K562 (cell line): ENCODE results near the gene SLC33A1.

ENCODE experiments used
- LARP7 ChIP-seq: fragments of 450-650 bp; IDR thresholded peaks from 2 replicates; pipeline ENCODE4 v1.6.1; 2016
- TF ChIP-seq, protein P1 (sequence below), 3 experiments: IDR thresholded peaks in 2 of 3; conservative IDR thresholded peaks in 1 of 3; 2 replicates each; pipeline ENCODE4 v1.5.1; 2011 to 2012; ENCODE audit warnings: low read length in 3 of 3, mild to moderate bottlenecking in 3 of 3, control low read depth in 2 of 3, improper control_type of control experiment in 1 of 3, inconsistent platforms in 1 of 3, low read depth in 1 of 3, mixed read lengths in 1 of 3, moderate library complexity in 1 of 3; ENCODE audit not compliant: insufficient read depth in 2 of 3
- TF ChIP-seq, protein P2 (sequence below), 2 experiments: fragments of 450-650 bp; formaldehyde crosslinking in 1 of 2; IDR thresholded peaks; 2 replicates each; pipeline versions ENCODE4 v1.4.0 to v1.6.1; 2014 to 2020; ENCODE audit warnings: mild to moderate bottlenecking in 2 of 2, borderline replicate concordance in 1 of 2, low read depth in 1 of 2
- TF ChIP-seq, protein P3 (sequence below): fragments of 250-450 bp; sonication (Bioruptor Pico); IDR thresholded peaks from 2 replicates; pipeline ENCODE4 v1.5.0; 2021
- TF ChIP-seq, protein P4 (sequence below): sonication (generic); formaldehyde crosslinking; IDR thresholded peaks from 2 replicates; pipeline ENCODE4 v1.9.0; 2022; ENCODE audit warnings: mild to moderate bottlenecking, missing genetic modification reagents

DNA sequence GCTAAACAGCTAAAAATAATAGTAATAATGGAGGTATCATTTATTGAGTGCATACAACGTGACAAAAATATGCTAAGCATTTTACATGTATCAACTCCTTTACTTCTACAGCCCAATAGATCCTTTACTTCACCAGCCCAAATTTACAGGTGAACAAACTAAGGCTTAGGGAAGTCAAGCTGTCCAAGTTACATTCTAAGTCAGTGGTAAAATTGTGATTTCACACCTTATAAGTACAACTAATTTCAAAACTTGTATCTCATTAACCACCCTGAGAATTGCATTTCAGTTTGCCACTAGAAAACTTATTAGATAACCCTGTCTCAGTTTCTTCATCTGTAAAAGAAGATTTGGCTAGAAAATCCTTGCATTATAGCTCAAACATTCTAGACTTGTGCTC lies 10.7 kb downstream of the SLC33A1 start:
- TF ChIP-seq, protein P1, sequence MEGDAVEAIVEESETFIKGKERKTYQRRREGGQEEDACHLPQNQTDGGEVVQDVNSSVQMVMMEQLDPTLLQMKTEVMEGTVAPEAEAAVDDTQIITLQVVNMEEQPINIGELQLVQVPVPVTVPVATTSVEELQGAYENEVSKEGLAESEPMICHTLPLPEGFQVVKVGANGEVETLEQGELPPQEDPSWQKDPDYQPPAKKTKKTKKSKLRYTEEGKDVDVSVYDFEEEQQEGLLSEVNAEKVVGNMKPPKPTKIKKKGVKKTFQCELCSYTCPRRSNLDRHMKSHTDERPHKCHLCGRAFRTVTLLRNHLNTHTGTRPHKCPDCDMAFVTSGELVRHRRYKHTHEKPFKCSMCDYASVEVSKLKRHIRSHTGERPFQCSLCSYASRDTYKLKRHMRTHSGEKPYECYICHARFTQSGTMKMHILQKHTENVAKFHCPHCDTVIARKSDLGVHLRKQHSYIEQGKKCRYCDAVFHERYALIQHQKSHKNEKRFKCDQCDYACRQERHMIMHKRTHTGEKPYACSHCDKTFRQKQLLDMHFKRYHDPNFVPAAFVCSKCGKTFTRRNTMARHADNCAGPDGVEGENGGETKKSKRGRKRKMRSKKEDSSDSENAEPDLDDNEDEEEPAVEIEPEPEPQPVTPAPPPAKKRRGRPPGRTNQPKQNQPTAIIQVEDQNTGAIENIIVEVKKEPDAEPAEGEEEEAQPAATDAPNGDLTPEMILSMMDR (IDR thresholded peaks at IDR 0.05 in 2 of 3, conservative IDR thresholded peaks at IDR 0.05 in 1 of 3; ENCODE audit: insufficient read depth in 2 of 3, low read depth in 1 of 3, low read length in 3 of 3): no peak
- TF ChIP-seq, protein P2, sequence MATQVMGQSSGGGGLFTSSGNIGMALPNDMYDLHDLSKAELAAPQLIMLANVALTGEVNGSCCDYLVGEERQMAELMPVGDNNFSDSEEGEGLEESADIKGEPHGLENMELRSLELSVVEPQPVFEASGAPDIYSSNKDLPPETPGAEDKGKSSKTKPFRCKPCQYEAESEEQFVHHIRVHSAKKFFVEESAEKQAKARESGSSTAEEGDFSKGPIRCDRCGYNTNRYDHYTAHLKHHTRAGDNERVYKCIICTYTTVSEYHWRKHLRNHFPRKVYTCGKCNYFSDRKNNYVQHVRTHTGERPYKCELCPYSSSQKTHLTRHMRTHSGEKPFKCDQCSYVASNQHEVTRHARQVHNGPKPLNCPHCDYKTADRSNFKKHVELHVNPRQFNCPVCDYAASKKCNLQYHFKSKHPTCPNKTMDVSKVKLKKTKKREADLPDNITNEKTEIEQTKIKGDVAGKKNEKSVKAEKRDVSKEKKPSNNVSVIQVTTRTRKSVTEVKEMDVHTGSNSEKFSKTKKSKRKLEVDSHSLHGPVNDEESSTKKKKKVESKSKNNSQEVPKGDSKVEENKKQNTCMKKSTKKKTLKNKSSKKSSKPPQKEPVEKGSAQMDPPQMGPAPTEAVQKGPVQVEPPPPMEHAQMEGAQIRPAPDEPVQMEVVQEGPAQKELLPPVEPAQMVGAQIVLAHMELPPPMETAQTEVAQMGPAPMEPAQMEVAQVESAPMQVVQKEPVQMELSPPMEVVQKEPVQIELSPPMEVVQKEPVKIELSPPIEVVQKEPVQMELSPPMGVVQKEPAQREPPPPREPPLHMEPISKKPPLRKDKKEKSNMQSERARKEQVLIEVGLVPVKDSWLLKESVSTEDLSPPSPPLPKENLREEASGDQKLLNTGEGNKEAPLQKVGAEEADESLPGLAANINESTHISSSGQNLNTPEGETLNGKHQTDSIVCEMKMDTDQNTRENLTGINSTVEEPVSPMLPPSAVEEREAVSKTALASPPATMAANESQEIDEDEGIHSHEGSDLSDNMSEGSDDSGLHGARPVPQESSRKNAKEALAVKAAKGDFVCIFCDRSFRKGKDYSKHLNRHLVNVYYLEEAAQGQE (IDR thresholded peaks at IDR 0.05; ENCODE audit: borderline replicate concordance): no peak
- TF ChIP-seq, protein P2 (CRISPR knock-in tag; IDR thresholded peaks at IDR 0.05; ENCODE audit: low read depth): no peak
- TF ChIP-seq, protein P3, sequence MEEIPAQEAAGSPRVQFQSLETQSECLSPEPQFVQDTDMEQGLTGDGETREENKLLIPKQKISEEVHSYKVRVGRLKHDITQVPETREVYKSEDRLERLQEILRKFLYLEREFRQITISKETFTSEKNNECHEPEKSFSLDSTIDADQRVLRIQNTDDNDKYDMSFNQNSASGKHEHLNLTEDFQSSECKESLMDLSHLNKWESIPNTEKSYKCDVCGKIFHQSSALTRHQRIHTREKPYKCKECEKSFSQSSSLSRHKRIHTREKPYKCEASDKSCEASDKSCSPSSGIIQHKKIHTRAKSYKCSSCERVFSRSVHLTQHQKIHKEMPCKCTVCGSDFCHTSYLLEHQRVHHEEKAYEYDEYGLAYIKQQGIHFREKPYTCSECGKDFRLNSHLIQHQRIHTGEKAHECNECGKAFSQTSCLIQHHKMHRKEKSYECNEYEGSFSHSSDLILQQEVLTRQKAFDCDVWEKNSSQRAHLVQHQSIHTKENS (CRISPR knock-in tag): no peak
- TF ChIP-seq, protein P4, sequence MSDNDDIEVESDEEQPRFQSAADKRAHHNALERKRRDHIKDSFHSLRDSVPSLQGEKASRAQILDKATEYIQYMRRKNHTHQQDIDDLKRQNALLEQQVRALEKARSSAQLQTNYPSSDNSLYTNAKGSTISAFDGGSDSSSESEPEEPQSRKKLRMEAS: no peak
- no peak for TF ChIP-seq LARP7
